SK-MEL-5 (cell line): ENCODE results near the gene CTLA4. TPM values are rescaled to one million over a fixed set of nuclear protein-coding genes. Genes with fewer than 3 reads are reported as not detected.
A peak's percentile ranks its signal among the peaks of the same experiment; 100 is the strongest.

Experiments used
- DNase-seq: peaks from one replicate; pipeline ENCODE4 v3.0.0-alpha.2; 2016; ENCODE audit warnings: low read depth, low spot score
- in situ Hi-C: cut with HindIII; loops from 2 replicates; pipeline ENCODE4 v1.10.0; 2016; ENCODE audit warnings: low sequenced_read_pairs, high pct_unique_total_duplicates, low pct_unique_long_range_greater_than_20kb
- total RNA-seq: library from RNA; depleted of rRNA; stranded (reverse); fragments of >200 nt; shearing (Covaris generic); gene quantifications from 2 replicates; pipeline ENCODE4 v1.2.3, GENCODE V29; 2014; rRNA removed

Gene CTLA4
- total RNA-seq, 1 experiment from 2014 or later: 4.1 TPM

GRCh38 chr2:203908797-203909185 is 41.2 kb downstream of the CTLA4 start:
- DNase-seq: no peak
- in situ Hi-C loops: no loop called here

GRCh38 chr2:203909261-203909967 is 41.8 kb downstream of the CTLA4 start:
- in situ Hi-C loops: no loop called here

GRCh38 chr2:203909974-203910373 is 42.4 kb downstream of the CTLA4 start:
- in situ Hi-C loops: no loop called here
- peak; percentile 40 for DNase-seq

More at GRCh38 chr2:203909261-203909967, 41.8 kb downstream of the CTLA4 start:
- peak; percentile 65 for DNase-seq

- in situ Hi-C loops: no loop called here
These were observed 46.4 kb downstream of the CTLA4 start for GRCh38 chr2:203913947-203914346.

GRCh38 chr2:203914546-203915182 is 47.1 kb downstream of the CTLA4 start:
- in situ Hi-C loops: no loop called here
- no peak for DNase-seq

More at GRCh38 chr2:203913947-203914346, 46.4 kb downstream of the CTLA4 start:
- no peak for DNase-seq

GRCh38 chr2:203915256-203915655 is 47.7 kb downstream of the CTLA4 start:
- in situ Hi-C loops: no loop called here
- no peak for DNase-seq

GRCh38 chr2:203916756-203917155 is 49.2 kb downstream of the CTLA4 start:
- in situ Hi-C loops: no loop called here
- DNase-seq: no peak

- in situ Hi-C loops: no loop called here
These were observed 50.7 kb downstream of the CTLA4 start for GRCh38 chr2:203918264-203918663.

GRCh38 chr2:203918839-203919238 is 51.3 kb downstream of the CTLA4 start:
- in situ Hi-C loops: no loop called here
- no peak for DNase-seq

More at GRCh38 chr2:203918264-203918663, 50.7 kb downstream of the CTLA4 start:
- DNase-seq: no peak

Other genes with a start within 250 kb of the CTLA4 start
- not detected in 2 replicates for gene CD28, start 161.1 kb upstream of the CTLA4 start, total RNA-seq
- 1.7 and 2.1 TPM in 2 replicates for gene ICOS, start 69.0 kb downstream of the CTLA4 start, total RNA-seq